ENCODE results near the gene MROH9.
"Not testable (repeated sequence)": the region's sequence is repeated elsewhere in the genome, so short reads cannot be mapped to it uniquely, and the experiment has no call there.

MROH9 gene

GRCh38 chr1:170935231-170935630 is at the start of gene MROH9:
TSS of gene MROH9 (plus strand) at chr1:170935534. CDS start at chr1:170945557, 10,023 bp downstream.
- DNase-seq = no peak

- DNase-seq = no peak
Observed at GRCh38 chr1:170885551-170885950, 49.8 kb upstream of the MROH9 start.

GRCh38 chr1:170886460-170886859 is 48.9 kb upstream of the MROH9 start:
- DNase-seq = no peak

GRCh38 chr1:170887726-170888125 is 47.6 kb upstream of the MROH9 start:
- no peak for DNase-seq

- no peak for DNase-seq
Observed at GRCh38 chr1:170891872-170892271, 43.5 kb upstream of the MROH9 start.

GRCh38 chr1:170893655-170894297 is 41.6 kb upstream of the MROH9 start:
- DNase-seq = no peak

GRCh38 chr1:170903961-170904360 is 31.4 kb upstream of the MROH9 start:
- DNase-seq = no peak

- no peak for DNase-seq
Observed at GRCh38 chr1:170908942-170909341, 26.4 kb upstream of the MROH9 start.

GRCh38 chr1:170910273-170910672 is 25.1 kb upstream of the MROH9 start:
- no peak for DNase-seq

- no peak for DNase-seq
Observed at GRCh38 chr1:170917373-170917772, 18.0 kb upstream of the MROH9 start.

GRCh38 chr1:170924656-170925055 is 10.7 kb upstream of the MROH9 start:
- DNase-seq = not testable (repeated sequence)

- DNase-seq = no peak
Observed at GRCh38 chr1:170927955-170928840, 7.1 kb upstream of the MROH9 start.

- DNase-seq = no peak
Observed at GRCh38 chr1:170929412-170929834, 5.9 kb upstream of the MROH9 start.

GRCh38 chr1:170929835-170930554 is 5.3 kb upstream of the MROH9 start:
- peak in 1 of 2 experiments; percentile 19 for DNase-seq

GRCh38 chr1:170931650-170932049 is 3.7 kb upstream of the MROH9 start:
- no peak for DNase-seq

- DNase-seq = no peak
Observed at GRCh38 chr1:170932236-170932635, 3.1 kb upstream of the MROH9 start.

GRCh38 chr1:170938281-170938680 is 2.9 kb downstream of the MROH9 start:
- no peak for DNase-seq

GRCh38 chr1:170939476-170939875 is 4.1 kb downstream of the MROH9 start:
- no peak for DNase-seq

GRCh38 chr1:170951744-170952143 is 16.4 kb downstream of the MROH9 start:
- not testable (repeated sequence) for DNase-seq

GRCh38 chr1:170959385-170959784 is 24.1 kb downstream of the MROH9 start:
- no peak for DNase-seq

GRCh38 chr1:170964506-170964905 is 29.2 kb downstream of the MROH9 start:
- DNase-seq = no peak

GRCh38 chr1:170967042-170967910 is 31.9 kb downstream of the MROH9 start:
- no peak for DNase-seq
